GM19023 (cell line): ENCODE data around the gene MTFR2.

Experiments
- ATAC-seq: cut with Tn5 transposase; IDR thresholded peaks from one replicate; pipeline ENCODE4 v1.9.1; 2021; ENCODE audit warnings: mild to moderate bottlenecking, moderate library complexity; ENCODE audit not compliant: unreplicated experiment

The MTFR2 gene

DNA sequence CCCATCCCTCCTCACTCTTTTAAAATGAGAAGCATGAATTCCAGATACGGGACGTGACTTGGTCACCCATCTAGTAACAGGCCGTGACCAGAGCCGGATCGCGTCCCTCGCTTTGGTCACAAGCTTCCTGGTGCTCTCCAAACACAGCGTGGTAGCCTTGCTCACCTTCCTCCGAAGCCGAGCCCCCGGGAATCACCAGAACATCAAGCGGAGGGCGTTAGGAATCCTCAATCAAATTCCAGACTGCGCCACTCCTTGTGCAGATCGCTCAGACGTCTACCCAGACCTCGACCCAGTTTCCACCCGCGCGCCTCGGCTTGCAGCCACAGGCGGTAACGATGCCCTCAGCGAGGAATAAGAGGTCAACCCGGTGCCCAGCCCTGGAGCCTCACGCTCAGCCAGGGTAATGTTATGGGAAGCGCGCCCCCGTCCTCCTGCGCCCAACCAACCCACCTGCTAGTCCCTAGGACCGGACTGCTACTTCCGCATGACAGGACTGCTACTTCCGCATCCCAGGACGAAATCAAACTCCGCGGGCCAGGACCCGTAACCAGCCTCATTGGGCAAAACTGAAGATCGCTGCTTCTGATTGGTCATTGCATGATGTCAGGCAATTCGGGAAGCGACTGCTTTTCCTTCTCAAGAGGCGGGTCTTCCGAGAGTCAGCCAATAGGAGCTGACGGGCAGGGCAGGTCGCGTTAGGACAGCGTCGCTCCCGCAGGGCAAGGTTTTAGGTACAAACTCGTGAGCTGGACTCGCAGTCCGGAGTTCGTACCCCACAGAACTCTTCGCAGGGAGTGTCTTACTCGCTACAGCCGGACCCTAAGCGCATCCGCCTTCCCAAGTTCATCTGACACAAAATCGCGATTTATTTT lies at the start of gene MTFR2:
TSS of gene MTFR2 (minus strand) at position 501 of the 875 bp plus-strand sequence. CDS start 1,212 bp downstream, outside the sequence.
- peak; percentile 96 for ATAC-seq

DNA sequence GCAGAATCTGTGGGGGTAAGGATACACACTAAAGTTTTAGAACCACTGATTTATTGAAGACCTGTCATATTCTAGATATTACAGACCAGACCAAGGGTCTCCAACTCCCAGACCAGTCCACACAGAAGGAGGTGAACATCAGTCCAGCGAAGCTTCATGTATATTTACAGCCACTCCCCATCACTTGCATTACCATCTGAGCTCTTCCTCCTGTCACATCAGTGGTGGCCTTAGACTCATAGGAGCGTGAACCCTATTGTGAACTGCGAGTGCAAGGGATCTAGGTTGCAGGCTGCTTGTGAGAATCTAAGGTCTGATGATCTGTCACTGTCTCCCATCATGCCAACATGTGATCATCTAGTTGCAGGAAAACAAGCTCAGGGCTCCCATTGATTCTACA lies 44.5 kb upstream of the MTFR2 start:
- no peak for ATAC-seq

GRCh38 chr6:136290410-136291010 lies 40.4 kb upstream of the MTFR2 start:
- ATAC-seq, result peak; percentile 28

- ATAC-seq, result peak; percentile 92
Observed at GRCh38 chr6:136289579-136290409, 39.7 kb upstream of the MTFR2 start, which contains the start of gene BCLAF1. TSS of gene BCLAF1 (minus strand) at chr6:136289846. CDS start at chr6:136279866, 9,980 bp downstream.

DNA sequence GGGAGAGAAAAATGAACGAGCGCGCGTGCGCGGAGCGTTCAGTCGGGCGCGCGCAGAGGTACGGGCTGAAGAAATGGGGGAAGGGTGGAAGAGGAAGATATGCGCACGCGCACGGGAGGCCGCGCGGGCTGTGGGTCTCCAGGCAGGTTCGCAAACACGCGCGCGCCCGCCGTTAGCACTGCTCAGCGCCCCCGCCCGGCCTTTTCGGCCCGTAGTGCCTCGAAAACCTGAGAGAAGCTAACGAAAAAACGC lies 39.1 kb upstream of the MTFR2 start:
- peak; percentile 41 for ATAC-seq

- peak; percentile 40 for ATAC-seq
Observed at GRCh38 chr6:136288566-136289326, 38.6 kb upstream of the MTFR2 start.

DNA sequence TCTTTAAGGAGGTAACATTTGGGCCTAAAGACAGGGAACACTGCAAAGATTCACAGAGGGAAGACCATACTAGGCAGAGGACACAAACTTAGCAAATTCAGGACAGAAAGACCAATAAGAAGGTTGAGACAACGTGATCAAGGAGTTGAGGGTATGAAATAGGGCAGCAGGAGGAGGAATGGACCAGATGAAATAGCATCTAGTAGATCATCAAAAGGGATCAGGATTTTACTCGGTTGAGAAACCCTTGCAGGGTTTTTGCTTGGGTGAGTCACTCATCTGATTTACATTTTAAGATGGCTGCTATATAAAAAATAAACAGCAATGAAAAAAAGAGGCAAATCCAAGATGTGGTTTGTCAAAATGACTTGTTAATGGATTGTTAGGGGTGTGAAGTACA lies 34.8 kb upstream of the MTFR2 start:
- ATAC-seq, result no peak

GRCh38 chr6:136282906-136283305 lies 32.8 kb upstream of the MTFR2 start:
- no peak for ATAC-seq

GRCh38 chr6:136280032-136280609 lies 30.0 kb upstream of the MTFR2 start:
- no peak for ATAC-seq

DNA sequence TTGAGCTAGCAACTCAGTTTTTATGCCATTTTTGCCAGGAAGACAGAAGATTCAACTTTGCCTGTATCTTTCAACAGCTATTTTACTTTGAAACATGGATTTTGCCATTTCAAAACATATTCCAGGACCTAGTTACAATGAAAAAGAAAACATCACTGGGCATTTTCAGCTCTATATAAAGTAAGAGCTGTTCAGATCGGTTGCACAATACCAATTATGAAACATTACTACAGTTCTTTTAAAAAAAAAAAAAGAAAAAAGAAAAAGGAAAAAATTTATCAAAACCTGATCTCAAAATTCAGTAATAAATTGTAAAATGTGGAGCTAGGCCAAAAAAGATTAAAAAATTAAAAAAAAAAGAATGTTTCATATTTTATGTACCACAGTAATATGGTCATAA lies 24.0 kb upstream of the MTFR2 start:
- ATAC-seq, result no peak

- no peak for ATAC-seq
Observed at GRCh38 chr6:136265101-136265500, 15.0 kb upstream of the MTFR2 start.

- ATAC-seq, result no peak
Observed at GRCh38 chr6:136262940-136263339, 12.8 kb upstream of the MTFR2 start.

DNA sequence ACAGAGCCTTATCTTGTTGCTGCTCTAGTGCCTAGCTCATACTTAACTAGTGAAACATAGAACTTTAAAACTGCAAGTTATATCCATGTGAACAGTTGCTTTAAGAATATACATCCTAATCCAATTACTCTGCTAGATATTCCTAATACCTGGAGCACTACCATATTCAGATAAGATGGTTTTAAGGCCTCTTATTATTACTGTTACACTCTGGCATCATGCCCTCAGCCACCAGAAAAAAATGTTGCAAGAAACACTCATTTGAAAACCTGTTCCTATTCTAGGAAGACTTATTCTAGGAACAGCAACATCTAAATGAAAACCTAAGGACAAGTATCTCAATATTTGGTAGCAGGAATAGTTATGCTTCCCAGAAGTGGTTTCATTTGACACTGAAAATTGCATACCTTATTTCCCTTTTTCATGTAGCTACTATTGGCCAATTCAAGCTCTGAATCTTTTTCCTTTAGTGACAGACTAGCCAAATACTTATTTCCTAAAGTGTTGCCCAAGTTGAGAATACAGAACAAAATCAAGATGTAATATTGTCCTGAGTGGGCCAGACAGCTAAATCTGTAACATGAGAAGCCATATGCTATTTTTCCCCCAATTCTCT lies 4.8 kb upstream of the MTFR2 start:
- no peak for ATAC-seq

GRCh38 chr6:136253734-136254133 lies 3.6 kb upstream of the MTFR2 start:
- ATAC-seq, result no peak

- no peak for ATAC-seq
Observed at GRCh38 chr6:136252441-136252840, 2.3 kb upstream of the MTFR2 start.

GRCh38 chr6:136251394-136251793 lies 1.3 kb upstream of the MTFR2 start:
- ATAC-seq, result no peak

DNA sequence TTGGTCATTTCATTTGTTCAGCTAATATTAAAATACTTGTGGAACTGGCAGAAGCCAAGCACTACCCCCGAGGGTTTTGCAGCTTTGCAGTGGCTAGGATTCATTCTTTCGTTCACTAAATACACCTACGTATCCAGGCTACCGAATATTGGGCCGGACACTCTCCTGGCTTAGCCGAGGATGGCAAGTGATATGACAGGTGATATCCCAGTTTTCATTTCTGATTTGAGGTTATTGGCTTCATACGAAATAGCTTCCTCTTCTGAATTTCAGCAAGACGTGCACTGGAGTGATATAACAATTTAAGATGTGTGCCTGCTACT lies 536 bp upstream of the MTFR2 start:
- peak; percentile 7 for ATAC-seq

GRCh38 chr6:136249336-136249735 lies 775 bp downstream of the MTFR2 start:
- peak; percentile 2 for ATAC-seq

GRCh38 chr6:136244061-136244616 lies 6.0 kb downstream of the MTFR2 start:
- no peak for ATAC-seq
